Germinal center (tissue), 1 donor: ENCODE results near the gene ANKRD34C.
"Not testable (repeated sequence)": the region's sequence is repeated elsewhere in the genome, so short reads cannot be mapped to it uniquely, and the experiment has no call there.

ENCODE experiments used
- DNase-seq: peaks from one replicate; pipeline ENCODE4 v3.0.0; 2012; ENCODE audit warnings: mixed read lengths, low spot score

ANKRD34C gene

GRCh38 chr15:79311901-79312553 is 29.5 kb downstream of the ANKRD34C start:
- DNase-seq = no peak

- DNase-seq = no peak
Measured at GRCh38 chr15:79314186-79314585, 31.7 kb downstream of the ANKRD34C start.

GRCh38 chr15:79314811-79315210 is 32.3 kb downstream of the ANKRD34C start:
- DNase-seq = no peak

- no peak for DNase-seq
Measured at GRCh38 chr15:79315623-79316328, 33.3 kb downstream of the ANKRD34C start.

GRCh38 chr15:79316864-79317263 is 34.3 kb downstream of the ANKRD34C start:
- no peak for DNase-seq

GRCh38 chr15:79319973-79320372 is 37.5 kb downstream of the ANKRD34C start:
- not testable (repeated sequence) for DNase-seq

GRCh38 chr15:79321876-79322275 is 39.4 kb downstream of the ANKRD34C start:
- DNase-seq = no peak

- no peak for DNase-seq
Measured at GRCh38 chr15:79322306-79322705, 39.8 kb downstream of the ANKRD34C start.

GRCh38 chr15:79322945-79323344 is 40.4 kb downstream of the ANKRD34C start:
- no peak for DNase-seq

- no peak for DNase-seq
Measured at GRCh38 chr15:79329171-79329611, 46.7 kb downstream of the ANKRD34C start.
